Activated CD4-positive, alpha-beta T cell treated with anti-CD3 and anti-CD28 coated beads, Interleukin-2, Interleukin-6, amounts not matched to agents 100 ng/mL and 50 ng/mL, durations not matched to agents 16 hours and 8 hours (primary cell): Measurements from ENCODE around the gene CGB7.

Source experiments
- DNase-seq: peaks from one replicate; pipeline ENCODE4 v3.0.0-alpha.2; 2020

The CGB7 gene

DNA sequence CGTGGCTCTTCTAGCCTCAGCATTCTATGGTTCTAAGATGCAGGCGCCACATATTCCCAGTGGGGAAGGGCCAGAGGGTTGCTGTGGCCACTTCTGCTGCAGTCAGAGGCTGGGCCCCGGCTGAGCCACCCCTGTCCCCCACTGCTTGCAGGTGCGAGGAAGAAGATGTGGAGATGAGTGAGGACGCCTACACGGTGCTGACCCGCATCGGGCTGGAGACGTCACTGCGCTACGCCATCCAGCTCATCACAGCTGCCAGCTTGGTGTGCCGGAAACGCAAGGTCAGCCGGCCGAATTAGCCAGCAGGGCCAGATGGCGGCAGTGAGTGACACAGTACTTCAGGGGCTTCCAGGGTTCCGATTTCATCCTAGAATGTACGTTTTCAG, 42.7 kb downstream of the CGB7 start:
- no peak for DNase-seq

GRCh38 chr19:49014123-49014869, 43.3 kb downstream of the CGB7 start:
- no peak for DNase-seq

- DNase-seq: no peak
Observed at GRCh38 chr19:49011194-49011593, 46.4 kb downstream of the CGB7 start.

DNA sequence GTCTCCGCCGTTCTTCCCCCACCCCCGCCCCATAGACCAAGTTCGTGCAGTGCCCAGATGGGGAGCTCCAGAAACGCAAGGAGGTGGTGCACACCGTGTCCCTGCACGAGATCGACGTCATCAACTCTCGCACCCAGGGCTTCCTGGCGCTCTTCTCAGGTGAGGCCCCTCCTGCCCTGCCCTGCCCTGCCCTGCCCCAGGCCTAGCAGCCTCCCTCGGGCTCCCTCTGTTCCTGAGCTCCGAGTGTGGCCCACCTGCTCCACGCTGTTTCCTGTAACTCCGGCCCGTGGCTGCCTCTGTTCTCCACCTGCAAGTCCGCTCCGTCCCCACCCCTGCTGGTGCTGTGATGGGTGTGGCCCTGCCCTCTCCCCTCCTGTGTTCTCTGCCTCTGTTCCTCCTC, 47.1 kb downstream of the CGB7 start:
- no peak for DNase-seq

DNA sequence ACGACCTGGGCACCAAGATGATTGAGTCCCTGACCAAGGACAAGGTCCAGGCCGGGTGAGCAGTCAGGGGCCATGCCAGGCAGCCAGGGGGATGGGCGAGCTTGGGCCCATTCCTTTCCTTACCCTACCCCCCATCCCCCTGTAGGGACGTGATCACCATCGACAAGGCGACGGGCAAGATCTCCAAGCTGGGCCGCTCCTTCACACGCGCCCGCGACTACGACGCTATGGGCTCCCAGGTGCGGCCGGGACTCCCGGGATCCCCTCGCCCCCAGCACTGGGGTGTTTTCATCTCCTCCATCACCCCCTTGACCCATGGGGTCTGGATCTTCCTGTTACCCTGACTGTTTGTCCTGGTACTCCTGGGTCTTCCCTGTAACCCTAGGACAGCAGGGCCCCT, 47.7 kb downstream of the CGB7 start:
- DNase-seq: no peak

GRCh38 chr19:49006905-49007304, 50.6 kb downstream of the CGB7 start:
- DNase-seq: no peak

DNA sequence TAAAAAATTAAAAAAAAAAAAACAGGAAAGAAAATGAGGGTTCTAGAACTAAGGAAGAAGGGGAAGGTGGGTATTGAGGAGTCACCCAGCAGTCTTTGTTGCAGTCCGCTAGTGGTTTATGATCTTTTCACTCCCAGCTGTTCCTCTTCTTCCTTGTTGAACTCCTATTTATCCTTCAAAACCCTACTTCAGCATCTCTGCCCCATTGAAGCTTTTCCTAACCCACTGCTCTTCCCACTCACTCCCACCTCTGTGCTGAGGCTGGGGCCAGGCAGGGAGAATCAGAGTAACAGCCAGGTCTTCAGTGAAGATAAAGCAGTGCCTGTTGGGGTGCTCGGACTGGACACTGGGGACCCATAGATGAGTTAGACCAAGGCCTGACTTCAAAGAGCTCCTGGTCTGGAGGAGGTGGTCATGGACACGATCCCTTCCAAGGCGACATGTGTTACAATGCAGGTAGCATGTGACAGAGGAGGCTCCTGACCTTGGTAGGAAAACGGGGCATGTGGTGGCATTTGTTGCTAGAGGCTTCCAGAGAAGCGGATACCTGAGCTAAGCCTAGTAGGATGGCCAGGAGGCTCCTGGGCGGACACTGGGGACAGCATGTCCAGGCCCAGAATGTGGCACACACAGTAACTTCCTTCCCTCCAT, 52.5 kb downstream of the CGB7 start:
- no peak for DNase-seq
